Posterior vena cava (tissue), 2 donors: ENCODE data around the gene PLA2G4A. TPM values are rescaled to one million over a fixed set of nuclear protein-coding genes. Genes with fewer than 3 reads are reported as not detected.

Experiments used
- DNase-seq: peaks from one replicate; pipeline ENCODE4 v3.0.0-alpha.2; 2020; ENCODE audit warnings: low spot score
- intact Hi-C, 2 donors: fragments of 100-400 bp; cut with DNase I; formaldehyde crosslinking; loops; one replicate each; pipeline versions ENCODE4 v1.14.1 to v1.14.2; 2022 to 2023
- long read RNA-seq, 2 donors: library from polyadenylated mRNA; unstranded; transcript quantifications; one replicate each; pipeline ENCODE4 v2.0.0, GENCODE V29; 2020 to 2021
- total RNA-seq, 2 donors: library from RNA; stranded (reverse); fragmentation: NEBNext Ultra II Directional; extraction: Animal tissue kit (Norgen Biotek cat#: 25700); gene quantifications; one replicate each; pipeline ENCODE4 v1.2.1, GENCODE V29; 2021
- donor health status: DM: yes; HTN: yes; CAD: no.
- donor health status: DM: yes; HTN: yes; CAD: no.

Gene PLA2G4A
- 10 to 100 TPM; 18.4 to 18.6 TPM for total RNA-seq
- long read RNA-seq, donor 1, transcript PLA2G4A-201 (18 exons, 2,875 nt) = major isoform, 7 of 10 reads
- long read RNA-seq, donor 1, partial matches to known transcripts = 2 of 10 reads
- long read RNA-seq, donor 1, other reads (novel, unspliced or antisense) = 1 of 10 reads
- long read RNA-seq, donor 2, partial matches to known transcripts = 2 of 6 reads
- long read RNA-seq, donor 2, other reads (novel, unspliced or antisense) = 2 of 6 reads

DNA sequence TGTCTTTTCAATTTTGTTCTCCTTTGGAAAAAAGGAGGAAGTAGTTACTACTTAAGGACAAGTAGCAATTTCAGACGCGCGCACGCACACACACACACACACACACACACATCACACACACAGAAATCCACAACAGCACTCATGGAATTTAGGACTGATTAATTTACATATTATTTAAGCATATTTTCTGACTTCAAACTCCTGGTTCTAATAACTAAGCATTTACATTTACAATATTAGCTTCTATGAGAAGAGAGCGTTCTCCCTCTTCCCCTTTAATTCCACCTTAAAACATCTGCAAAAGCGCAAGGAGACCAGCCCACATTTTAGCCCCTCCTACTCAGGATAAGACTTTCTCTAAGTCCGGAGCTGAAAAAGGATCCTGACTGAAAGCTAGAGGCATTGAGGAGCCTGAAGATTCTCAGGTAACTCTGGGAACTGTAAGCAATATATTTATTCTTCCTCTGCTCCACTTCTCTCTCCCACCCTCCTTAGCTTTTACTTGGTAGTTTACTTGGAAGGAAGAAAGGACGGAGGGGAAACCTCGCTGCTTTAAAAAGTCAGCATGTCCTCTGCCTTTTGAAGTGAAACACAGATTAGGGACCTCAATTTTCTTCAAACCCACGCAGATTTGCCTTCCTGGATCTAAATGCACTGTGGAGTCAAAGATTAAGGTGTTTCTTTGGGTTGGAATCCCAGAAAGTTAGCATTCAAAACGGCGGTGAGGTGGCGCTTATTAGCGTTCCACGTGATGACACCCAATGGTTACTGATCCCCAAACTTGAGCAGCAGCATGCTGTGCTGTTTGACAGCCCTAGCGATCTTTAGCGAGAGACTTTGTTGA is at the start of gene PLA2G4A:
TSS of gene PLA2G4A (plus strand) at position 339 of the 844 bp plus-strand sequence. CDS start 25,406 bp downstream, outside the sequence.
- intact Hi-C loops = no loop called here
- peak; percentile 83 for DNase-seq

GRCh38 chr1:186780076-186780475 is 48.7 kb upstream of the PLA2G4A start:
- intact Hi-C loops = no loop called here
- DNase-seq = no peak

DNA sequence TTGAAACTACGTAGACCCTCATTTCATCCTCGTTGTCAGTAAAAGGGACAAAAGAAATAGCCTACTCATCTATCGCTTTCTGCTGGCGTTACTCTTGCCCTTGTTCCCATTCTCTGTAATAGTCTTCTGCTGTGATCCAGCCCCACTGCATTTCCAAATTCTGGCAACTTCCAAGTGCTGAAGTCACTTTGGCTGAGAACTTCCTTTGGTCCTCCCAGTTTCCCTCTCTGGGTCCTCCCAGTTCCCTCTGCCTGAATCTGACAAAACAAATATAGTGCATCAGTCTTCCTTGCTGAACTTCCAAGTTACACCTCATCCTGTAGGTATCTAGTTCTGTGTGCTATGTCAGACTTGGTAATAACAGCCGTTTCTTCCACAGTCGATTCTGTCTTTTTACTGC is 47.0 kb upstream of the PLA2G4A start:
- DNase-seq = no peak
- intact Hi-C loops = no loop called here

DNA sequence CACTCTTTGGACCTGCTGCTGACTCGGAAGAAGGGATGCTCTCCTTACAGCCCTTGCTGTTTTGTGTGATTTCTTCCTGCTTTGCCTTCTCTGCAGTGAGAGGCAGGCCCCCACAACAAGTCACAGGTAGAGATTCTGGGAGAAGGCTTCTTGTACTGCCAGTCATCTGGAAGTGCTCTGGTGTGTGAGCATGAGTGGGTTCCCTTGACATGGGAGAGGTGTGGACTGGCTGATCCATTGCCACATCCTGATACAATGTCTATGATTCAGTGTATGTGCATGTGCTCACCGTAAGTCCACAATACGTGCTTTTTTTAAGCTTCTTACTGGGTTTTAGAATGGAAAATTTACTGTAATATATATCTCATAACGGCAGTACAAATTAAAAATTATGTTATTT is 46.0 kb upstream of the PLA2G4A start:
- intact Hi-C loops = no loop called here
- DNase-seq = no peak

DNA sequence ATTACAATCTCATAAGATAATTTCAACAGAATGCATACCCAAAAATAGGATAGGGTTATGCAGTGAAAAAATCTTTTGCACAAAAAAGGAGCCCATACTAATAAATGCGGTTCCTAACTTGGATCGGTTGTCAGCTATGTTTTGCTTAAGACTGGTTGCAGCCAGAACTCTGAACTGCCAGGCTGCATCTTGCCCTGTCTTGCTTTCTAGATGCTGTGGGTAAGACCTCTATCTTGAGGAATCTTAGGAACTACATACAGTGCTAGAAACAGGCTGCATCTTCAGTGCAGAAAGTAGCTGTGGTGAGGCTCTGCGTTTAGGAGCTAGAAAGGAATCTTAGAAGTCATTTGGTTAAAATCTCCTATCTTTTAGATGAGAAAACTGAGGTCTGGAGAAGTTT is 45.6 kb upstream of the PLA2G4A start:
- intact Hi-C loops = no loop called here
- DNase-seq = no peak

- intact Hi-C loops = no loop called here
- DNase-seq = no peak
These were observed 43.2 kb upstream of the PLA2G4A start for GRCh38 chr1:186785503-186785902.

DNA sequence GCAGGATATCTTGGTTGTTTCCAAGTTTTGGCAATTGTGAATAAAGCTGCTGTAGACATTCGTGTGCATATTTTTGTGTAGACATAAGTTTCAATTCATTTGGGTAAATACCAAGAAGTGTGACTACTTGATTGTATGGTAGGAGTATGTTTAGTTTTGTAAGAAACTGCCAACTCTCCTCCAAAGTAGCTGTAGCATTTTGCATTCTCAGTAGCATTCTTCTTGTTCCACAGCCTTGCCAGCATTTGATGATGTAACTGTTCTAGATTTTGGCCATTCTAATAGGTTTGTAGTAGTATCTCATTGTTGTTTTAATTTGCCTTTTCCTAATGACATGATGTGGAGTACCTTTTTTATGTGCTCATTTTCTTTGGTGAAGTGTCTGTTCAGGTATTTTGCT is 38.6 kb upstream of the PLA2G4A start:
- intact Hi-C loops = loop anchor here in 1 of 2 donors (1.0 kb wide), 1 partner anchor 15 kb away; no protein-coding TSS in a partner anchor
- DNase-seq = no peak

DNA sequence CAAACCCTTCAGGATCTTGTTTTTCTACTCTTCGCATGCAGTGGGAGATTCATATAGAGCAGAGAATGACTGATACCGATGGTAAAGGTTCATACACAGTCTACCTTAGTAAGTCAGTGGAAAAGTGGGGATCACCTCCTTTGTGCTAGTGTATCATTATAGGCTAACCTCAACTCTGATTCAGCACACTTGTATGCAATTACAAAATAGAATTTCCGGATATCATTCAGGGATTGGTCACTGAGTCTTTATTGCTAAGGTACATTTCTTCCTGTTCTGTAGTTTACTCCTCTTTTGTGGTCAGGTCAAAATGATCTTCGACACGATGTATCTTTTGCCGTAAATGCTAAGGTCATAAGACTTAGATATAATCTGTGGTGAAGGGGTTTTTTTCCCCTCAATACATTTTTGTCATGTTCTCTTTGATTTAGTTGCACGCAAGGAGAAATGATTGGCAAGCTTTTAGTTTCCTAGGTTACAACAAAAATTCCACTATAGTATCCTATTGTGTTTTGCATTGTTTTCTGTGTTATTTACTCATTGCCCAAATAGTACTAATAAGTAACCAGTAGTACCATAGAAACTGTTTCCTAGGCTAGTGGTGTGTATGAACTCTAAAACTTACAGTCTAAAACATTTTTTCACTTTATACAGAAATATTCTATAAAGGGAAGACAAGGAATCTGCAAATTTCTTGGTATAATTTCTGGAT is 35.7 kb upstream of the PLA2G4A start:
- DNase-seq = no peak
- intact Hi-C loops = no loop called here

GRCh38 chr1:186793582-186793927 is 35.2 kb upstream of the PLA2G4A start:
- no peak for DNase-seq
- intact Hi-C loops = no loop called here

DNA sequence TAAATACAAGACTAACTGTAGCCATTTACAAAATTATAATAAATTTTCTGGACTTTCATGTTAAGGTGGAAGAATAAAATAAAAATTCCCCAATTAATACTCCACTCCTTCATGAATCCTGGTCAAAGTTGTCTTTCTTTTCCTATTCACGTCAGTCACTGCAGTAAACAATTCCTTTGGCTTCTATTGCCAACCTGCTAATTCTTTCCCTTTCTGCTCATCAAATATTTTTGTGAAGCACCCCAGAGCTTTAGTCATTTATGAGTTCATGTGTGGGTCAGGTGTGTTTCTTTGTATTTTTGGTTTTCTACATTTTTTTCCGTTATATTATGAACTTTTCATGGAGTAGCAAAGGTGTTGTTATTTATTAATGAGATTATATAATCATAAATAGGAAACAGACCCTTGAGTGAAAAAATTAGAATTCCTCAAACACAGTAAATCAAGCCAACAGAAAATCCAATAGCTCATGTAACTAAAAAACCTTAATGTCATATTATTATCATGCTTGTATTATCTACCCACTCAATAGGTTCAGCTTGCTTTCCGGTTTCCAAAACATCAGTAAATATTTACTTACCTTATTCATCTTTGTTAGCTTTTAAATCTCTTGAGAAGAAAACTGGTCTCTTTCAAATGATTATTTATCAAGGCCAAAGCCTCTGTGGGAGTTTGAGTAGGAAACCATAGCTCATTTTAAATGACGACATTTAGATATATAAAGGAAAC is 29.6 kb upstream of the PLA2G4A start:
- DNase-seq = no peak
- intact Hi-C loops = no loop called here

GRCh38 chr1:186799689-186800054 is 29.1 kb upstream of the PLA2G4A start:
- DNase-seq = no peak
- intact Hi-C loops = no loop called here

DNA sequence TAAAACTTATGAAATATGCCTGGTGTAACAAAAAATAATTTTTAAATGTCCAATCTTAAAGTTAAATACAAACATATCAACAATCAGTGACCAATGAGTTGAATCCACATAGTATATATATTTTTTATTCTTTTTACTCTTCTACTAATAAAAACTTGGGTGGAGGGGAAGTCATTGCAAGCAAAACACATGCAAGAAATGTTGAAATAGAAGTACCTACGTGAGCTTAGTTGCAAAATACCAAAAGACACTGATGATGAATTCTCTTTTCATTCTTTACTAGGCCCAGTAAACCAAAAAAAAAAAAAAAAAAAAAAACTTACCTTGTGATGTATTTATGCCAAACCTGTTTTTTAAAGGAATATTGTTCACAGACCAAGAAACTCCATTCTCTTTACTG is 26.4 kb upstream of the PLA2G4A start:
- intact Hi-C loops = no loop called here
- no peak for DNase-seq

DNA sequence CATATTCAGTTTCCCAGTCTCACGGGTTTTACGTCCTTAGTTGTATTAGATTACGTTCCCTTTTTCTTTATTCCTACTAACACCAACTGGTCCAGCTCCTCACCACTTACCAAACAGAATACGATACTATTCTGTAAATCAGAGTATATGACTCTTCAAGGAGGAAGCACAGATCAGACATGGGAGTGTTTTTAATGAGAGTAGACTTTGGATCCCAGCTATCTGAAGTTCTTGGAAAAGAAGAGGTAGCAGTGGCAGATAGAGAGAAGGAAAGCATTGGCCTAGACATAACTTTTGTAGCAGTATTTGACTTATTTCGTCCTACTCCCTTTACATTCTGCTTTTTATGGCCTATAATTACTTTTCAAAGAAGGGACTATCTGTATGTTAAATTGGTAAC is 24.1 kb upstream of the PLA2G4A start:
- intact Hi-C loops = no loop called here
- DNase-seq = no peak

GRCh38 chr1:186806477-186806876 is 22.3 kb upstream of the PLA2G4A start:
- intact Hi-C loops = no loop called here
- DNase-seq = no peak

GRCh38 chr1:186807163-186807562 is 21.6 kb upstream of the PLA2G4A start:
- DNase-seq = no peak
- intact Hi-C loops = no loop called here

GRCh38 chr1:186811892-186812291 is 16.9 kb upstream of the PLA2G4A start:
- intact Hi-C loops = loop anchor here in 1 of 2 donors (10.0 kb wide), 1 partner anchor 73 kb away; no protein-coding TSS in a partner anchor
- DNase-seq = no peak

DNA sequence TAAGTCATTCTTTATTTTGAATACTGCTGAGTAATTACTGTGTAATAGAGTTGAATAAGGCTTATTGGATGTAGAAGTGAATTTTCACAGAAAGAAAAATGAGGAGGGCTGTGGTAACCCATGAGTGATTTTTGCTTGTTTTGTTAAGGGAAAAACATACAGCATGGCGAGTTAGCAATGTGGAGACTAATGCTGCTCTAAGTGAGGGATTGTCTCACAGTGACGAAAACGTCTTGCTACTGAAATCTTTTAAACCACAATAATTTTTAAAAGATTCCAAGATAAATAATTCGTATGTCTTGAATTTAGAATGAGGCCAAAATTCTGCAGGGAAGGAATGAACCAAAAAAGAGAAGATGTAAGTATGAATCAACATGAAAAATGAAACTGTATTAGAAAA is 16.2 kb upstream of the PLA2G4A start:
- intact Hi-C loops = loop anchor here in 1 of 2 donors (10.0 kb wide), 1 partner anchor 72 kb away; no protein-coding TSS in a partner anchor
- no peak for DNase-seq

- no peak for DNase-seq
- intact Hi-C loops = loop anchor here in 1 of 2 donors (10.0 kb wide), 1 partner anchor 71 kb away; no protein-coding TSS in a partner anchor
These were observed 15.3 kb upstream of the PLA2G4A start for GRCh38 chr1:186813420-186813819.

- intact Hi-C loops = loop anchor here in 1 of 2 donors (10.0 kb wide), 1 partner anchor 66 kb away; no protein-coding TSS in a partner anchor
- DNase-seq = no peak
These were observed 9.6 kb upstream of the PLA2G4A start for GRCh38 chr1:186819126-186819525.
